Suprapubic skin (tissue), 4 donors: ENCODE data around the gene ARHGAP22. TPM values are rescaled to one million over a fixed set of nuclear protein-coding genes. Genes with fewer than 3 reads are reported as not detected.

Experiments used
- DNase-seq, 2 donors: peaks; one replicate each; pipeline ENCODE4 v3.0.0-alpha.2; 2019; ENCODE audit warnings: low spot score in 2 of 2
- H3K27ac ChIP-seq: fragments of 200-600 bp; sonication (generic); one replicate; pipeline ENCODE4 v1.5.1; 2019
- H3K27me3 ChIP-seq: fragments of 200-600 bp; sonication (generic); one replicate; pipeline ENCODE4 v1.5.1; 2019
- H3K36me3 ChIP-seq: fragments of 200-600 bp; sonication (generic); one replicate; pipeline ENCODE4 v1.5.1; 2019
- H3K4me1 ChIP-seq: fragments of 200-600 bp; sonication (generic); one replicate; pipeline ENCODE4 v1.5.1; 2019
- H3K4me3 ChIP-seq: fragments of 200-600 bp; sonication (generic); one replicate; pipeline ENCODE4 v1.5.1; 2019; ENCODE audit warnings: mild to moderate bottlenecking
- H3K9me3 ChIP-seq: fragments of 200-600 bp; sonication (generic); one replicate; pipeline ENCODE4 v1.5.1; 2019
- CTCF ChIP-seq, 2 donors: fragments of 200-600 bp in 1 of 2; fragments of 450-650 bp in 1 of 2; sonication (generic) in 1 of 2; IDR thresholded peaks; one replicate each; pipeline ENCODE4 v1.5.1; 2016 to 2019; ENCODE audit warnings: antibody characterized with exemption in 2 of 2, mild to moderate bottlenecking in 1 of 2, moderate library complexity in 1 of 2
- EP300 ChIP-seq: sonication (generic); formaldehyde crosslinking; IDR thresholded peaks from one replicate; pipeline ENCODE4 v1.6.1; 2017; ENCODE audit warnings: antibody characterized with exemption
- POLR2A ChIP-seq, 2 donors: fragments of 450-650 bp; IDR thresholded peaks; one replicate each; pipeline ENCODE4 v1.6.1; 2017; ENCODE audit warnings: antibody characterized with exemption in 2 of 2, mild to moderate bottlenecking in 2 of 2, moderate library complexity in 2 of 2
- POLR2AphosphoS5 ChIP-seq, 3 donors: sonication (generic); formaldehyde crosslinking; IDR thresholded peaks; one replicate each; pipeline ENCODE4 v1.6.1; 2017; ENCODE audit warnings: antibody characterized with exemption in 3 of 3
- WGBS: methylation state at CpG from one replicate; pipeline ENCODE4 v1.1.5; 2018; 5-methylcytosine and 5-hydroxymethylcytosine counted together
- total RNA-seq, 4 donors: library from RNA; depleted of rRNA; stranded (reverse); fragments of >200 nt; gene quantifications; one replicate each; pipeline ENCODE4 v1.1.0, GENCODE V29; 2016

ARHGAP22 gene
- total RNA-seq, 4 donors from 2014 or later = 0.98 to 7.2 (median 2.2) TPM

- no peak overlapping the region for H3K4me3 ChIP-seq
- TF ChIP-seq POLR2A (IDR thresholded peaks at IDR 0.05) (no peak), POLR2AphosphoS5 (IDR thresholded peaks at IDR 0.05) (no peak), EP300 (no peak), CTCF (IDR thresholded peaks at IDR 0.05) (no peak)
- no peaks in the 10 kb centered on the region for H3K9me3 ChIP-seq
- 97% methylated on average over 3 of the region's 3 CpGs for WGBS
- H3K27ac ChIP-seq = no peak overlapping the region
- H3K4me1 ChIP-seq = no peaks in the 10 kb centered on the region
- H3K36me3 ChIP-seq = peaks cover 49% of the 10 kb centered on the region
- DNase-seq = no peak
- no peaks in the 10 kb centered on the region for H3K27me3 ChIP-seq
Observed at GRCh38 chr10:48412081-48412480, 192.8 kb downstream of the ARHGAP22 start.

GRCh38 chr10:48411510-48411909, 193.4 kb downstream of the ARHGAP22 start:
- peaks cover 50% of the 10 kb centered on the region for H3K36me3 ChIP-seq
- H3K27me3 ChIP-seq = no peaks in the 10 kb centered on the region
- no peak overlapping the region for H3K27ac ChIP-seq
- H3K9me3 ChIP-seq = no peaks in the 10 kb centered on the region
- TF ChIP-seq POLR2AphosphoS5 (IDR thresholded peaks at IDR 0.05) (no peak), CTCF (IDR thresholded peaks at IDR 0.05) (no peak)
- no peaks in the 10 kb centered on the region for H3K4me1 ChIP-seq
- no peak for DNase-seq
- no peak overlapping the region for H3K4me3 ChIP-seq
- WGBS = 98% methylated on average over 2 of the region's 2 CpGs

GRCh38 chr10:48410503-48410902, 194.4 kb downstream of the ARHGAP22 start:
- Histone ChIP-seq H3K27me3 (no peaks in the 10 kb centered on the region), H3K27ac (no peak overlapping the region), H3K9me3 (no peaks in the 10 kb centered on the region), H3K4me1 (no peaks in the 10 kb centered on the region), H3K36me3 (peaks cover 52% of the 10 kb centered on the region), H3K4me3 (no peak overlapping the region)
- no peak for DNase-seq
- WGBS = 98% methylated on average over 6 of the region's 6 CpGs
- TF ChIP-seq POLR2AphosphoS5 (IDR thresholded peaks at IDR 0.05) (no peak), POLR2A (IDR thresholded peaks at IDR 0.05) (no peak), CTCF (IDR thresholded peaks at IDR 0.05) (no peak), EP300 (no peak)

- WGBS = 82% methylated on average over 4 of the region's 4 CpGs
- DNase-seq = no peak
- Histone ChIP-seq H3K27ac (no peak overlapping the region), H3K36me3 (peaks cover 34% of the 10 kb centered on the region), H3K4me1 (no peaks in the 10 kb centered on the region), H3K27me3 (no peaks in the 10 kb centered on the region), H3K4me3 (no peak overlapping the region), H3K9me3 (no peaks in the 10 kb centered on the region)
- TF ChIP-seq POLR2A (IDR thresholded peaks at IDR 0.05) = no peak
- no peak for TF ChIP-seq EP300
- TF ChIP-seq POLR2AphosphoS5 (IDR thresholded peaks at IDR 0.05) = no peak
- no peak for TF ChIP-seq CTCF (IDR thresholded peaks at IDR 0.05)
Observed at GRCh38 chr10:48406658-48407057, 198.2 kb downstream of the ARHGAP22 start.

- Histone ChIP-seq H3K36me3 (peaks cover 30% of the 10 kb centered on the region), H3K4me3 (no peak overlapping the region), H3K9me3 (no peaks in the 10 kb centered on the region), H3K27me3 (no peaks in the 10 kb centered on the region), H3K4me1 (no peaks in the 10 kb centered on the region), H3K27ac (no peak overlapping the region)
- WGBS = 63% methylated on average over 3 of the region's 3 CpGs
- no peak for TF ChIP-seq POLR2AphosphoS5 (IDR thresholded peaks at IDR 0.05)
- no peak for TF ChIP-seq EP300
- TF ChIP-seq CTCF (IDR thresholded peaks at IDR 0.05) = no peak
- no peak for TF ChIP-seq POLR2A (IDR thresholded peaks at IDR 0.05)
- no peak for DNase-seq
Observed at GRCh38 chr10:48406204-48406603, 198.7 kb downstream of the ARHGAP22 start.
